HUDEP-2 (cell line): ENCODE results near the gene HOXD13.

Experiments
- DNase-seq, 76 experiments: peaks; one replicate each; lab custom pipeline; 2025; ENCODE audit not compliant: unreplicated experiment in 76 of 76; lab: John Stamatoyannopoulos, UW

The HOXD13 gene

GRCh38 chr2:176092270-176093144, at the start of gene HOXD13:
TSS of gene HOXD13 (plus strand) at chr2:176092721. CDS start at chr2:176092891, 170 bp downstream.
- peak in 2 of 76 experiments; percentile 19 to 42 for DNase-seq

GRCh38 chr2:176056406-176056805, 36.1 kb upstream of the HOXD13 start:
- DNase-seq, result no peak

- no peak for DNase-seq
These were observed 28.6 kb upstream of the HOXD13 start for GRCh38 chr2:176063958-176064357.

GRCh38 chr2:176066645-176067588, 25.6 kb upstream of the HOXD13 start:
- DNase-seq, result peak in 1 of 76 experiments; percentile 5

- DNase-seq, result no peak
These were observed 24.7 kb upstream of the HOXD13 start for GRCh38 chr2:176067589-176068418.

- no peak for DNase-seq
These were observed 24.1 kb upstream of the HOXD13 start for GRCh38 chr2:176068419-176068832.

GRCh38 chr2:176071330-176072291, 20.9 kb upstream of the HOXD13 start:
- DNase-seq, result no peak

GRCh38 chr2:176072292-176072669, 20.2 kb upstream of the HOXD13 start:
- DNase-seq, result no peak

- no peak for DNase-seq
These were observed 19.3 kb upstream of the HOXD13 start for GRCh38 chr2:176072951-176073904.

- DNase-seq, result no peak
These were observed 17.5 kb upstream of the HOXD13 start for GRCh38 chr2:176074919-176075425.

- no peak for DNase-seq
These were observed 17.0 kb upstream of the HOXD13 start for GRCh38 chr2:176075481-176075880.

- DNase-seq, result no peak
These were observed 16.5 kb upstream of the HOXD13 start for GRCh38 chr2:176076063-176076462.

GRCh38 chr2:176076796-176077195, 15.7 kb upstream of the HOXD13 start:
- no peak for DNase-seq

- DNase-seq, result no peak
These were observed 13.8 kb upstream of the HOXD13 start for GRCh38 chr2:176078541-176079284.

- DNase-seq, result no peak
These were observed 13.2 kb upstream of the HOXD13 start for GRCh38 chr2:176079285-176079830.

GRCh38 chr2:176079831-176080539, 12.5 kb upstream of the HOXD13 start:
- peak in 68 of 76 experiments; percentile 4 to 79 (median 53) for DNase-seq
